Karpas-422 (cell line): Measurements from ENCODE around the gene WWOX. TPM values are rescaled to one million over a fixed set of nuclear protein-coding genes. Genes with fewer than 3 reads are reported as not detected.

Source experiments
- DNase-seq: peaks from one replicate; pipeline ENCODE4 v3.0.0-alpha.2; 2015
- H2AFZ ChIP-seq: fragments of 200-600 bp; sonication (generic); 2 replicates; pipeline ENCODE4 v1.6.1; 2014; ENCODE audit warnings: antibody characterized with exemption, low read length, mixed read lengths
- H3K27ac ChIP-seq: fragments of 200-600 bp; sonication (generic); 2 replicates; pipeline ENCODE4 v1.5.1; 2014; ENCODE audit warnings: mild to moderate bottlenecking, low read length, moderate library complexity
- H3K27me3 ChIP-seq: fragments of 200-600 bp; sonication (generic); 2 replicates; pipeline ENCODE4 v1.6.1; 2014; ENCODE audit warnings: low read length, mixed read lengths
- H3K36me3 ChIP-seq: fragments of 200-600 bp; sonication (generic); 2 replicates; pipeline ENCODE4 v1.6.1; 2014; ENCODE audit warnings: low read length, mixed read lengths; ENCODE audit not compliant: insufficient read depth
- H3K4me1 ChIP-seq: fragments of 200-600 bp; sonication (generic); 2 replicates; pipeline ENCODE4 v1.6.1; 2014; ENCODE audit warnings: mild to moderate bottlenecking, low read length, mixed read lengths
- H3K4me2 ChIP-seq: fragments of 200-600 bp; sonication (generic); 2 replicates; pipeline ENCODE4 v1.6.1; 2014; ENCODE audit warnings: low read length, low read depth, mild to moderate bottlenecking; ENCODE audit not compliant: poor library complexity, severe bottlenecking
- H3K4me3 ChIP-seq: fragments of 200-600 bp; sonication (generic); 2 replicates; pipeline ENCODE4 v1.5.1; 2014; ENCODE audit warnings: mild to moderate bottlenecking, antibody characterized with exemption, low read length, mixed read lengths
- H3K79me2 ChIP-seq: fragments of 200-600 bp; sonication (generic); 2 replicates; pipeline ENCODE4 v1.6.1; 2014; ENCODE audit warnings: mild to moderate bottlenecking, low read length, mixed read lengths
- H3K9ac ChIP-seq: fragments of 200-600 bp; sonication (generic); 2 replicates; pipeline ENCODE4 v1.6.0; 2014; ENCODE audit warnings: low read length
- H3K9me2 ChIP-seq: fragments of 200-600 bp; sonication (generic), shearing (Covaris generic); replicated peaks from 2 replicates; pipeline ENCODE4 v1.6.0; 2014; ENCODE audit warnings: mild to moderate bottlenecking, low read length, moderate library complexity; ENCODE audit not compliant: insufficient read depth
- H3K9me3 ChIP-seq: fragments of 300-700, 200-600 bp; sonication (generic); 2 replicates; pipeline ENCODE4 v1.6.1; 2014; ENCODE audit warnings: low read length, mixed read lengths
- H4K20me1 ChIP-seq: fragments of 200-600 bp; sonication (generic); 2 replicates; pipeline ENCODE4 v1.6.1; 2014; ENCODE audit warnings: mild to moderate bottlenecking, antibody characterized with exemption, low read length, low read depth; ENCODE audit not compliant: insufficient read depth
- total RNA-seq: library from RNA; depleted of rRNA; stranded (reverse); fragments of >200 nt; shearing (Covaris generic); gene quantifications from 2 replicates; pipeline ENCODE4 v1.2.3, GENCODE V29; 2014; ENCODE audit warnings: low replicate concordance

Gene WWOX
- total RNA-seq, 1 experiment from 2014 or later: 66.2 TPM

DNA sequence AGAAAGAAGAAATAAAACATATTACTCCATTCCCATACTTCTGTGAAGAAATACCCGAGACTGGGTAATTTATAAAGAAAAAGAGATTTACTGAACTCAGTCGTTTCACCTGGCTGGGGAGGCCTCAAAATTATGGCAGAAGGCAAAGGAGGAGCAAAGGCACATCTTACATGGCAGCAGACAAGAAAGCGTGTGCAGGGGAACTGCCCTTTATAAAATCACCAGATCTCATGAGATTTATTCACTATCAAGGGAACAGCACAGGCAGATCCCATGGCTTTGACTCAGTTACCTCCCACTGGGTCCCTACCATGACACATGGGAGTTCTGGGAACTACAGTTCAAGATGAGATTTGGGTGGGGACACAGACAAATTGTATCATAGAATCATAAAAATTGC lies 365.4 kb downstream of the WWOX start:
- Histone ChIP-seq H3K4me3 (no peak overlapping the region), H3K79me2 (no peaks in the 10 kb centered on the region), H3K4me2 (no peak overlapping the region), H3K27me3 (no peaks in the 10 kb centered on the region), H3K27ac (no peak overlapping the region), H3K9ac (no peak overlapping the region), H3K4me1 (no peaks in the 10 kb centered on the region), H3K9me2 (no peaks in the 10 kb centered on the region), H3K36me3 (no peaks in the 10 kb centered on the region), H2AFZ (no peak overlapping the region), H4K20me1 (no peaks in the 10 kb centered on the region), H3K9me3 (no peaks in the 10 kb centered on the region)
- DNase-seq: no peak

DNA sequence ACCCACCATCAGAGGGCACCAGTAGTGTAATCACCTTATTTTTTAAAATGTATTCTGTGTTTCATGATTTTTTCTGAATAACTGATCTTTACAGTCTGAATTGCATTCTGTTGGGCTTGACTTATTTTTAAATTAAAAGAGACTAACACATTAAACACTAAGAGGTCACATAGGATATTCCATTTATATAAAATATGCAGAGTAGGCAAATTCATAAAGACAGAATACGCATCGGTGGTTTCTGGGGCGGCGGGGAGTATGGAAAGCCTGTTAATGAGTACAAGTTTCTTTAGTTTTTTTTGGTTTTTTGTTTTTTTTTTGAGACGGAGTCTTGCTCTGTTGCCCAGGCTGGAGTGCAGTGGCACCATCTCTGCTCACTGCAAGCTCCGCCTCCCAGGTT lies 366.3 kb downstream of the WWOX start:
- H3K79me2 ChIP-seq: no peaks in the 10 kb centered on the region
- no peaks in the 10 kb centered on the region for H3K27me3 ChIP-seq
- no peaks in the 10 kb centered on the region for H4K20me1 ChIP-seq
- no peak overlapping the region for H3K9ac ChIP-seq
- no peaks in the 10 kb centered on the region for H3K36me3 ChIP-seq
- no peaks in the 10 kb centered on the region for H3K9me2 ChIP-seq
- no peak for DNase-seq
- no peak overlapping the region for H2AFZ ChIP-seq
- H3K9me3 ChIP-seq: no peaks in the 10 kb centered on the region
- H3K4me2 ChIP-seq: no peak overlapping the region
- H3K27ac ChIP-seq: no peak overlapping the region
- H3K4me1 ChIP-seq: no peaks in the 10 kb centered on the region
- H3K4me3 ChIP-seq: no peak overlapping the region

- Histone ChIP-seq H3K36me3 (no peaks in the 10 kb centered on the region), H3K9me3 (no peaks in the 10 kb centered on the region), H3K27me3 (no peaks in the 10 kb centered on the region), H3K79me2 (no peaks in the 10 kb centered on the region), H3K4me2 (no peak overlapping the region), H3K4me3 (no peak overlapping the region), H2AFZ (no peak overlapping the region), H3K4me1 (no peaks in the 10 kb centered on the region), H3K9me2 (no peaks in the 10 kb centered on the region), H3K9ac (no peak overlapping the region), H4K20me1 (no peaks in the 10 kb centered on the region), H3K27ac (no peak overlapping the region)
- no peak for DNase-seq
Observed at GRCh38 chr16:78469787-78470186, 370.3 kb downstream of the WWOX start.

- Histone ChIP-seq H3K9me2 (no peaks in the 10 kb centered on the region), H2AFZ (no peak overlapping the region), H3K27me3 (no peaks in the 10 kb centered on the region), H3K79me2 (no peaks in the 10 kb centered on the region), H3K4me3 (no peak overlapping the region), H3K9me3 (no peaks in the 10 kb centered on the region), H3K27ac (no peak overlapping the region), H3K4me1 (no peaks in the 10 kb centered on the region), H4K20me1 (no peaks in the 10 kb centered on the region), H3K9ac (no peak overlapping the region), H3K36me3 (no peaks in the 10 kb centered on the region), H3K4me2 (no peak overlapping the region)
- DNase-seq: no peak
Observed at GRCh38 chr16:78473031-78473699, 373.7 kb downstream of the WWOX start.

GRCh38 chr16:78474762-78475161 lies 375.3 kb downstream of the WWOX start:
- no peak for DNase-seq
- H2AFZ ChIP-seq: no peak overlapping the region
- H3K27me3 ChIP-seq: no peaks in the 10 kb centered on the region
- no peak overlapping the region for H3K4me3 ChIP-seq
- H3K4me2 ChIP-seq: no peak overlapping the region
- H3K27ac ChIP-seq: no peak overlapping the region
- H4K20me1 ChIP-seq: no peaks in the 10 kb centered on the region
- no peaks in the 10 kb centered on the region for H3K79me2 ChIP-seq
- no peaks in the 10 kb centered on the region for H3K9me3 ChIP-seq
- no peaks in the 10 kb centered on the region for H3K4me1 ChIP-seq
- no peak overlapping the region for H3K9ac ChIP-seq
- H3K36me3 ChIP-seq: no peaks in the 10 kb centered on the region
- no peaks in the 10 kb centered on the region for H3K9me2 ChIP-seq

- H3K79me2 ChIP-seq: no peaks in the 10 kb centered on the region
- no peaks in the 10 kb centered on the region for H3K9me3 ChIP-seq
Observed at GRCh38 chr16:78476615-78477014, 377.2 kb downstream of the WWOX start.

GRCh38 chr16:78478267-78478861 lies 378.9 kb downstream of the WWOX start:
- H3K27ac ChIP-seq: no peak overlapping the region
- no peak overlapping the region for H3K4me3 ChIP-seq
- no peaks in the 10 kb centered on the region for H3K36me3 ChIP-seq
- no peak overlapping the region for H3K4me2 ChIP-seq
- no peaks in the 10 kb centered on the region for H3K9me3 ChIP-seq
- no peak for DNase-seq
- no peaks in the 10 kb centered on the region for H3K27me3 ChIP-seq
- no peak overlapping the region for H3K9ac ChIP-seq
- H2AFZ ChIP-seq: no peak overlapping the region
- no peaks in the 10 kb centered on the region for H3K9me2 ChIP-seq
- H4K20me1 ChIP-seq: no peaks in the 10 kb centered on the region
- no peaks in the 10 kb centered on the region for H3K4me1 ChIP-seq
- no peaks in the 10 kb centered on the region for H3K79me2 ChIP-seq

More at GRCh38 chr16:78476615-78477014, 377.2 kb downstream of the WWOX start:
- DNase-seq: no peak
- Histone ChIP-seq H4K20me1 (no peaks in the 10 kb centered on the region), H2AFZ (no peak overlapping the region), H3K4me1 (no peaks in the 10 kb centered on the region), H3K27me3 (no peaks in the 10 kb centered on the region), H3K27ac (no peak overlapping the region), H3K36me3 (no peaks in the 10 kb centered on the region), H3K9ac (no peak overlapping the region), H3K4me2 (no peak overlapping the region), H3K9me2 (no peaks in the 10 kb centered on the region), H3K4me3 (no peak overlapping the region)

GRCh38 chr16:78479723-78480122 lies 380.3 kb downstream of the WWOX start:
- H3K36me3 ChIP-seq: no peaks in the 10 kb centered on the region
- no peak for DNase-seq
- H3K27me3 ChIP-seq: no peaks in the 10 kb centered on the region
- H3K4me3 ChIP-seq: no peak overlapping the region
- no peaks in the 10 kb centered on the region for H3K79me2 ChIP-seq
- H3K4me2 ChIP-seq: no peak overlapping the region
- no peak overlapping the region for H3K9ac ChIP-seq
- H3K9me2 ChIP-seq: no peaks in the 10 kb centered on the region
- H3K9me3 ChIP-seq: no peaks in the 10 kb centered on the region
- no peaks in the 10 kb centered on the region for H4K20me1 ChIP-seq
- H2AFZ ChIP-seq: no peak overlapping the region
- H3K27ac ChIP-seq: no peak overlapping the region
- H3K4me1 ChIP-seq: no peaks in the 10 kb centered on the region
